Measurements from ENCODE around the gene SGSM2. TPM values are rescaled to one million over a fixed set of nuclear protein-coding genes. Genes with fewer than 3 reads are reported as not detected.

Gene SGSM2
- polyA plus RNA-seq, 1 donor (not counting 4 experiments of a cell fraction or from before 2014, with no cell fraction given) = 16.4 TPM

- H2AFZ ChIP-seq (ENCODE audit: control insufficient read depth, low read length) = no peak overlapping the region
- no peaks in the 10 kb centered on the region for H3K36me3 ChIP-seq (ENCODE audit: control insufficient read depth in 2 of 2, extremely low read depth in 1 of 2, insufficient read depth in 2 of 2, low read length in 2 of 2)
- no peaks in the 10 kb centered on the region for H3K9me1 ChIP-seq (ENCODE audit: control insufficient read depth, extremely low read depth, insufficient read depth, low read length)
- DNase-seq (ENCODE audit: low read depth, low spot score) = no peak
- H3K27ac ChIP-seq (ENCODE audit: control insufficient read depth, insufficient read depth, low read length) = peak overlapping the region; percentile 97
- H3K4me3 ChIP-seq (ENCODE audit: control insufficient read depth in 2 of 3, extremely low read depth in 1 of 3, insufficient read depth in 2 of 3, low read depth in 1 of 3, low read length in 3 of 3) = peak overlapping the region in 1 of 3 experiments; percentile 12
- no peaks in the 10 kb centered on the region for H4K20me1 ChIP-seq (ENCODE audit: control insufficient read depth, extremely low read depth, insufficient read depth, low read length)
- dilution Hi-C loops (cut with MboI; ENCODE audit: extremely low pct_ligation_motif_present, low sequenced_read_pairs) = no loop called here
- peaks cover 50% of the 10 kb centered on the region for H3K4me1 ChIP-seq (ENCODE audit: control insufficient read depth, extremely low read depth, insufficient read depth, low read length)
- no peaks in the 10 kb centered on the region for H3K9me3 ChIP-seq (ENCODE audit: control insufficient read depth, low read depth, low read length)
- TF ChIP-seq EZH2 (IDR thresholded peaks at IDR 0.05; ENCODE audit: low read length) = no peak
- peak overlapping the region; percentile 77 for H3K9ac ChIP-seq (ENCODE audit: control insufficient read depth, extremely low read depth, insufficient read depth, low read length)
- H3K4me2 ChIP-seq (ENCODE audit: control insufficient read depth, extremely low read depth, insufficient read depth, low read depth, low read length) = peak overlapping the region; percentile 68
- no peak for FAIRE-seq
- H3K27me3 ChIP-seq (ENCODE audit: control insufficient read depth, extremely low read depth, insufficient read depth, low read length) = no peaks in the 10 kb centered on the region
- no peaks in the 10 kb centered on the region for H3K79me2 ChIP-seq (ENCODE audit: control insufficient read depth, insufficient read depth, low read length)
Observed at GRCh38 chr17:2406271-2406902, 69.1 kb downstream of the SGSM2 start.

GRCh38 chr17:2406903-2407790, 69.8 kb downstream of the SGSM2 start:
- TF ChIP-seq EZH2 (IDR thresholded peaks at IDR 0.05; ENCODE audit: low read length) = no peak
- peak in 1 of 3 experiments; percentile 14 for TF ChIP-seq CTCF (optimal IDR thresholded peaks at IDR 0.05 in 1 of 3, IDR thresholded peaks at IDR 0.05 in 1 of 3, conservative IDR thresholded peaks at IDR 0.05 in 1 of 3; ENCODE audit: extremely low read depth in 1 of 3, insufficient read depth in 2 of 3, low read length in 3 of 3)
- peak overlapping the region; percentile 97 for H3K27ac ChIP-seq (ENCODE audit: control insufficient read depth, insufficient read depth, low read length)
- dilution Hi-C loops (cut with MboI; ENCODE audit: extremely low pct_ligation_motif_present, low sequenced_read_pairs) = no loop called here
- peaks cover 50% of the 10 kb centered on the region for H3K4me1 ChIP-seq (ENCODE audit: control insufficient read depth, extremely low read depth, insufficient read depth, low read length)
- no peaks in the 10 kb centered on the region for H3K9me3 ChIP-seq (ENCODE audit: control insufficient read depth, low read depth, low read length)
- peak overlapping the region; percentile 77 for H3K9ac ChIP-seq (ENCODE audit: control insufficient read depth, extremely low read depth, insufficient read depth, low read length)
- FAIRE-seq (peak; percentile 98), DNase-seq (ENCODE audit: low read depth, low spot score) (no peak)
- H2AFZ ChIP-seq (ENCODE audit: control insufficient read depth, low read length) = peak overlapping the region; percentile 55
- H3K27me3 ChIP-seq (ENCODE audit: control insufficient read depth, extremely low read depth, insufficient read depth, low read length) = no peaks in the 10 kb centered on the region
- peak overlapping the region; percentile 68 for H3K4me2 ChIP-seq (ENCODE audit: control insufficient read depth, extremely low read depth, insufficient read depth, low read depth, low read length)
- H4K20me1 ChIP-seq (ENCODE audit: control insufficient read depth, extremely low read depth, insufficient read depth, low read length) = no peaks in the 10 kb centered on the region
- H3K36me3 ChIP-seq (ENCODE audit: control insufficient read depth in 2 of 2, extremely low read depth in 1 of 2, insufficient read depth in 2 of 2, low read length in 2 of 2) = no peaks in the 10 kb centered on the region
- H3K79me2 ChIP-seq (ENCODE audit: control insufficient read depth, insufficient read depth, low read length) = no peaks in the 10 kb centered on the region
- no peaks in the 10 kb centered on the region for H3K9me1 ChIP-seq (ENCODE audit: control insufficient read depth, extremely low read depth, insufficient read depth, low read length)
- peak overlapping the region in 1 of 3 experiments; percentile 12 for H3K4me3 ChIP-seq (ENCODE audit: control insufficient read depth in 2 of 3, extremely low read depth in 1 of 3, insufficient read depth in 2 of 3, low read depth in 1 of 3, low read length in 3 of 3)

Data from keratinocyte (primary cell).